GM21447 (cell line): ENCODE measurements around the gene HBA2.
"Not testable (repeated sequence)": the region's sequence is repeated elsewhere in the genome, so short reads cannot be mapped to it uniquely, and the experiment has no call there.

ENCODE experiments used
- ATAC-seq: cut with Tn5 transposase; IDR thresholded peaks from one replicate; pipeline ENCODE4 v1.9.1; 2021; ENCODE audit not compliant: unreplicated experiment

HBA2 gene

DNA sequence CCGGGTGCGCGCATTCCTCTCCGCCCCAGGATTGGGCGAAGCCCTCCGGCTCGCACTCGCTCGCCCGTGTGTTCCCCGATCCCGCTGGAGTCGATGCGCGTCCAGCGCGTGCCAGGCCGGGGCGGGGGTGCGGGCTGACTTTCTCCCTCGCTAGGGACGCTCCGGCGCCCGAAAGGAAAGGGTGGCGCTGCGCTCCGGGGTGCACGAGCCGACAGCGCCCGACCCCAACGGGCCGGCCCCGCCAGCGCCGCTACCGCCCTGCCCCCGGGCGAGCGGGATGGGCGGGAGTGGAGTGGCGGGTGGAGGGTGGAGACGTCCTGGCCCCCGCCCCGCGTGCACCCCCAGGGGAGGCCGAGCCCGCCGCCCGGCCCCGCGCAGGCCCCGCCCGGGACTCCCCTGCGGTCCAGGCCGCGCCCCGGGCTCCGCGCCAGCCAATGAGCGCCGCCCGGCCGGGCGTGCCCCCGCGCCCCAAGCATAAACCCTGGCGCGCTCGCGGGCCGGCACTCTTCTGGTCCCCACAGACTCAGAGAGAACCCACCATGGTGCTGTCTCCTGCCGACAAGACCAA lies at the start of gene HBA2:
Gene HBA2, plus strand, starts transcription at position 503 of the 568 bp plus-strand sequence. Its CDS starts 37 bp downstream, at position 540.
- ATAC-seq = not testable (repeated sequence)

DNA sequence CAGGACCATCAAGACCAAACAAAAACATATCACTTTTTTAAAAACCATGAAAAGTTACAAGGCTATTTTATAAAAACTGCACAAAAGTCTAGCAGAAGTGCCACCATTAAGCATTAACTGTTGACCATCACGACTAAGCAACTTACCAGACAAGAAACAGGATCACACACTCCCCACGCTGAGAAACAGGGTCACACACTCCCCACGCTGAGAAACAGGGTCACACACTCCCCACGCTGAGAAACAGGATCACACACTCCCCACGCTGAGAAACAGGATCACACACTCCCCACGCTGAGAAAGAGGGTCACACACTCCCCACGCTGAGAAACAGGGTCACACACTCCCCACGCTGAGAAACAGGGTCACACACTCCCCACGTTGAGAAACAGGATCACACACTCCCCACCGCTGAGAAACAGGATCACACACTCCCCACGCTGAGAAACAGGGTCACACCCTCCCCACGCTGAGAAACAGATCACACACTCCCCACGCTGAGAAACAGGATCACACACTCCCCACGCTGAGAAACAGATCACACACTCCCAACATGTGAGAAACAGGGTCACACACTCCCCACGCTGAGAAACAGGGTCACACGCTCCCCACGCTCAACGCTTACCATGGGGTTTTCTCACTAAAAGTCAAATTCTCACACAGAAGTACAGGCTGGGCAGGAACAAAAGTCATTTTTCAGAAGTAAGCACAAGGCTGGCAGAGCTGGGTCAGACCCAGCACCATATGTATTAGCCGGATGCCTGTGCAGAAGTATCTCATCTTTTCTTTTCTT lies 48.9 kb upstream of the HBA2 start:
- ATAC-seq = not testable (repeated sequence)

DNA sequence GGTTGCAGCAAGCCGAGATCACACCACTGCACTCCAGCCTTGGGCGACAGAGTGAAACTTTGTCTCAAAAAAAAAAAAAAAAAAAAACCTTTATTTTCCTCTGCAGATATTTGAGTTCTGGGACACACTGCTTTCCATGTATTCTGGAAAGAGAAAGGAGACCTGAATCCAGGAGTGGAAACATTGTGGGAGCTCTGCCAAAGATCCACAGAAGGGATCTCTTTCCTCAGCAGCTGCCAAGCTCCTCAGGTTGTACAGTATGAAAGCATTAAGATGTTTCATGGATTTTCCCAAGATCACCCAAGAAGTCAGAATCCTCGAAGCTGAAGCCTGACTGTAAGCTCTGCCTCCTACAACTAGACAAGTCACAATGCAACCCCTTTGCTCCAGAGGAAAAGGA lies 47.7 kb upstream of the HBA2 start:
- ATAC-seq = no peak

DNA sequence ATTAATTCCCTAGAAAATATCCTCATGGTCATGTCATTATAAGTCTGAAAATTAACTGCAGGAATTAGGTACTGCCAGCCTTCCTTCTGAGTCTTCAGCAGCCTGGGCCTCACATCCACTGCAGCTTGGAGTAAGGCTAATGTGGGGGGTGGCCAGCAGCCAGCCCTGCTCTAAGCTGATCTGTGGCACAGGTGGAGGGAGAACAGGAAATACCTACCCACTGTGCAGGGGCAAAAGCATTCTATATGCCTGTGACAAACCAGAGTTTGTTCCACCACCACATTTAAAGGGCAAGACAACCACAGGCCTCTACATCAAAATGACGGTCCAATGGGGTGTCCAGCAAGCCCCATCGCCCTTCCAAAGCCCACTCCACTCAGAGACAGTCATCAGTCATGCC lies 43.6 kb upstream of the HBA2 start:
- no peak for ATAC-seq

DNA sequence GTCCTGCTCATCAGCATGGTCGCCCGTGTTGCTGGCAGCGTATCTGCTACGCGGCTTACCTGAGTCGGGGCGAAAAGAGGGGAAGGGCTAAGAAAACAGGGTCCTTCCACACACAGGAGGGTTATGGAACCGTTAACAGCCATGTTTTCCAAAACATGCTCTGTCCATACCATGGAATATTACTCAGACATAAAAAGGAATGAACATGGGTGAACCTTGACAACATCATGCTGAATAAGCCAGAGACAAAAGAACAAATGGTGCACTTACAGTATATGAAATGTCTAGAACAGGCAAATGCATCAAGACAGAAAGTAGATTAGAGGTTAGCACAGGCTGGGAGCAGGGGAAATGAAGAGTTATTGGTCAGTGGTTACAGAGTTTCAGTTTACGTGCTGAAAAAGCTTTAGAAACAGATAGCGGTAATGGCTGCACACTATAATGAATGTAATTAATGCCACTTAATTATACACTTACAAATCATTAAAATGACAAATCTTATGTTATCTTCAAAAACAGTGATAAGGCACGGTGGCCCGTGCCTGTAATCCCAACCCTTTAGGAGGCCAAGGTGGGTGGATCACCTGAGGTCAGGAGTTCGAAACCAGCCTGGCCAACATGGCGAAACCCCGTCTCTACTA lies 42.0 kb upstream of the HBA2 start:
- ATAC-seq = no peak

DNA sequence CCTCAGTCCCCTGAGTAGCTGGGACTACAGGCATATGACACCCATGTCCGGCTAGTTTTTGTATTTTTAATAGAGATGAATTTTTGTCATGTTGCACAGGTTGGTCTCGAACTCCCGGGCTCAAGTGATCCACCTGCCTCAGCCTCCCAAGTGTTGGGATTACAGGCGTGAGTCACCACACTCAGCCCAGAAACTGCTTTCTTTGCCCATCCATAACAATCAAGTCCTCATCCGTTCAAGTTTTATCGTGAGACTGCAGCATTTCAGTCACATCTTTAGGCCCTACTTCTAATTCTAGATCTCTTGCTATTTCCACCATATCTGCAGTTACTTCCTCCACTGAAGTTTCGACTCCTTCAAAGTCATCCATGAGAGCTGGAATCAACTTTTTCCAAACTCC lies 40.6 kb upstream of the HBA2 start:
- no peak for ATAC-seq

DNA sequence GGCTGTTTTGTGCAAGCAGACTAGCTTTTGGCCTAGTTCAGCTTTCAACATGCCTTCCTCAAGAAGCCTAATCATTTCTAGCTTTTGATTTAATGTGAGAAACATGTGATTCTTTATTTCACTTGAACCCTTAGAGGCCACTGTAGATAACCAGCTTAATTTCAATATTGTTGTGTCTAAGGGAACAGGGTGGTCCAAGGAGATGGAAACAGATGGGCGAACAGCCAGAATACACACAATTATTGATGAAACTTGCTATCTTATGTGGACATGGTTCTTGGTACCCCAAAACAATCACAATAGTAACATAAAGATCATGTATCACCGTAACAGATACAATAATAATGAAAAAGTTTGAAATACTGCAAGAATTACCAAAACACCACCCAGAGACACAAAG lies 39.0 kb upstream of the HBA2 start:
- no peak for ATAC-seq

DNA sequence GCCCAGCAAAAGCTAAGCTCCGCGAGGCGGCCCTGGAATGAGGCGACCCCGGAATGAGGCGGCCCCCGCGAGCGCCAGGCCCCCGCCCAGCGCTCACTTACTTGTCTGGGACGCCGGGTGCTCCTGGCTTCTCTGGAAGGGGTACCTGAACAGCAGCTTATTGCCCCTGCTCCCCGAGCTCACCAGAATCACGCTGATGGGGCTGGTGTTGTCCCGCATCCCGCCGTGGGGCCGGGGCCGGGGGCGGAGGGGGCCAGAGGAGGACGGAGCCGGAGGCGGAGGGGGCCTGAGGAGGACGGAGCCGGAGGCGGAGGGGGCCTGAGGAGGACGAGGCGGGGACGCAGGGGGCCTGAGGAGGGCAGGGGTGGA lies 34.6 kb upstream of the HBA2 start:
- no peak for ATAC-seq

DNA sequence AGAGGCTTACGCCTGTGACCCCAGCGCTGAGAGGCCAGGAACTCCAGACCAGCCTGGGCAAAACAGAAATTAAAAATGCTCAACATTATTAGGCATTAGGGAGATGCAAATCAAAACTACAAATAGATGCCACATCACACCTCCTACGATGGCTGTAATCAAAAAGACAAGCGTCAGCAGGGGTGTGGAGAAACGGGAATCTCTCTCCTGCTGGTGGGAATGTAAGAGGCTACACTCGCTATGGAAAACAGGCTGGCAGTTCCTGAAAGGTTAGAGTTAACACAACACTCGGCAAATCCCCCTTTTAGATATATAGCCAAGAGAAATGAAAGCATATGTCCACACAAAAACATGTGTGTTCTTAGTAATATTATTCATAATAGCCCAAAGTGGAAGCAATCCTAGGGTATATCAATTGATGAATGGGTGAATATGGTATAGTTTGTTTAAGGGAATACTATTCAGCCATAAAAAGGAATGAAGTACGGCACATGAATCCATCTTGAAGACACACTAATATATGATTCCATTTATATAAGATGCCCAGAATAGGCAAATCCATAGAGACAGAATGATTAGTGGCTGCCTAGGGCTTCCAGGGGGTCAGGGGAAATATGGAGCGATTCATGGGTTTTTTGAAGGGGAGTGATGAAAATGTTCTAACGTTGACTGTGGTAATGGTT lies 32.4 kb upstream of the HBA2 start:
- no peak for ATAC-seq

DNA sequence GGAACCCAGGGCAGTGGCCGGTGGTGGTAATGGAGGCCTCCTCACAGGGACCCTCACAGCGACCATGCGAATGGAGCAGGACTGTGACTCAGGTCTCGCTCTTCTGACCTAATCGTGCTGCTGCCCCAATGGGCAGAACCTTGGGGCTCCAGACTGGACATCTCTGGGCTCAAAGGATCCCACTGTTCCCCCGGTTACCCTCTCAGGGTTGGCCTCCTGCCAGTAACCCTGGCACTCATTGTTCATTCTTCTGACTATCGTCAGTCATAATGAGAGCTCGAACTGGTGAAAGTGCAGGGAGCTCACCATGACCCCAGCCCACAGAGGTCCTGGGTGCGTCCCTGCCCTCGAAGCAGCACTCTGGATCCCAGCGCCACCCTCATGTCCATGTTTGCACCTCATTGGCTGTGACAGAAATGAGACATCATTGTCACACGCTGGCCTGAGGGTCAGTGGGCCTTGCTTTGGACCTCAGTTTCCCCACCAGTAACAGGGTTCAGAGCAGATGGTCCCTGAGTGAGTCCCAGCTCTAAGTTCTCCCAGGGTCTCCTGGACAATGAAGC lies 30.2 kb upstream of the HBA2 start:
- no peak for ATAC-seq

DNA sequence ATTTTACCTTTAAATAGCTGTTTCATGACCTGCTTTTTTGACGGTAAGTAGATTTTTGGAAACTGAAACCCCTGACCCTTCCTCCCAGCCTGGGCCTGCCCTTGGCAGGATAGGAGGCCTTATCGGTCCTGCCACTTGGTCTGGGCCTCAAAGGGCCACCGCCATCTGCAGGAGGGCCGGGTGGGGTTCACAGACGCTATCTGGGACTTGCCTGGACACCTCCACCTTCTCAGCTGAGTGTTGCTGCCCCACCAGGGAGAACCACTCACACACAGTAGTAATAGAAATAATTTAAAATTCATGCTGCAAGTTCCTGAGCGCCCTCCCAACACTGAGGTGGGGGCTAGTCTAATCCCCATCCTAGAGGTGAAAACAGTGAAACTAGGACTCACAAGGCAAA lies 29.6 kb upstream of the HBA2 start:
- no peak for ATAC-seq

DNA sequence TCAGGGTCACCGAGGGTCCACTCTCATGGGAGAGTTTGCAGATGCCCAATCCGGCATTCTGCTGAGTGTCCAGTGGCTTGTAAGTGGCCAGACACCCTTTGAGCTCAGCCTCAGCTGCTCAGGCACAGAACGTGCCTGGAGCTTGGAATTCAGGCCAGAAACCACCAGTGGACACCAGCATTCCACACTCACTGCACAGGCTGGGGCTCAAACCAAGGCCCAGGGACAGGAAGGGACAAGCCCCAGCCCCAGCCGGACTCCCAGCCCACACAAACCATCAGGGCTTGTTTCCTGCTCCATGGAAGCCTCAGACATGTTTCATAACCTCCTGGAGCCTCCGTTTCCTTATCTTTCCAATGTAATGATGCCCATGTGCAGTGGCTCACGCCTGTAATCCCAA lies 29.2 kb upstream of the HBA2 start:
- ATAC-seq = no peak

DNA sequence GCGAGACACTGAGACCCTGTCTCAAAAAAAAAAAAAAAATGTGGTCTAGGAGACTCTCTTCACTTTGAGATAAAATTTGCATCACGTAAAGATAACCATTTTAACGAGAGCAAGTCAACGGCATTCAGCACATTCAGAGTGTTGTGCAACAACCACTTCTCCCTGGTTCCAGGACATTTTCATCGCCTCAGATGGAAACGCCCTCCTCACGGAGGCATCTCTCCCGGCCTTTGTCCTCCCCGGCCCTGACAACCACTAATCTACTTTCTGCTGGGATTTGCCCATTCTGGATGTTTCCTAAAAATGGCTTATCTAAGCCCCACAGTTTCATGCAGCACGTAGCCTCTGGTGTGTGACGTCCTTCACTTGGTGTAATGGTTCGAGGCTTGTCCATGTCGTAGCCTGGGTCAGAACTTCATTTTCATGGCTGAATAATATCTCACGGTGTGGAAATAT lies 27.9 kb upstream of the HBA2 start:
- ATAC-seq = no peak

DNA sequence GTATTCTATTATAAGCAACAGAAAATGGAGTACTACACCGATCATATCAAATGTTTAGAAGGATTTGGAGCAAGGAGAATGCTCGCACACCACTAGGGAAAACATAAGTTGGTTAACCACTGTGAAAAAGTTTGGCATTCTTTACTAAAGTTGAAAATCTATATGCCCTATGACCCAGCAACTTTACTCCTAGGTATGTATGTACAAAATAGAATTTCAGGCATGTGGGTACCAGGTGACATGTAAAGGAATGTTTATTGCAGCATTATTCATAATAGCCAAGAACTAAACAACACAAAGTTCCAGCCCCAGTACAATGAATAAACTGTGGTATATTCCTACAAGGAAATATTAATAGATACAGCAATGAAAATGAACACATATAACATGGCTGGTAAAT lies 26.0 kb upstream of the HBA2 start:
- ATAC-seq = no peak

DNA sequence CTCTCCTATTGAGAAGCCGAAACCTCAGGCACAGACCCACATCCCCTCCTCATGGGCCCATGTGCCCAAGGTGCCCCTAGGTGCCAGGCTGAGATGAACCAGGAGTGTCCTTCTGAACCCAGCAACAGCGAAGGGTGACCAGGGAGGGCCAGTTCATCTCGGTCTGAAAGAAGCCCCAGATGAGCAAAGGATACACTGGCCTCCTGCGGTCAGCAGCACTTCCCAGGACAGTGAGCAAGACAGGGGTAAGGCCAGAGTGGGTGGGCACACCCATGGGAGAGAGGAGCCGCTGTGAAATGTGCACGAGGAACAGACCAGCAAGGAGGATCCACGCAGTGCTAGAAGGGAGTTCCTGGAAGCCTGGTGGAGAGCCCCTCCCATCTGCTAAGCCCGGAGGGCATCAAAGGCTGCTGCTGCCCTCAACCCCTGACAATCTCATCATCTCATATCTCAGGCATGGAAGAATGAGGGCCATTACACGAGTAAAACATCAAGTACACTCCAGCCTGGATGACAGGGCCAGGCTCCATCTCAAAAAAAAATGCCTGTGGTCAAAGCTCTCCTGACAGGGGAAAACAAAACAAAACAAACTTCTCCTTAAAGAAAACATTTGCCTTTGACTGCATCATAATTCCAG lies 23.5 kb upstream of the HBA2 start:
- ATAC-seq = no peak

DNA sequence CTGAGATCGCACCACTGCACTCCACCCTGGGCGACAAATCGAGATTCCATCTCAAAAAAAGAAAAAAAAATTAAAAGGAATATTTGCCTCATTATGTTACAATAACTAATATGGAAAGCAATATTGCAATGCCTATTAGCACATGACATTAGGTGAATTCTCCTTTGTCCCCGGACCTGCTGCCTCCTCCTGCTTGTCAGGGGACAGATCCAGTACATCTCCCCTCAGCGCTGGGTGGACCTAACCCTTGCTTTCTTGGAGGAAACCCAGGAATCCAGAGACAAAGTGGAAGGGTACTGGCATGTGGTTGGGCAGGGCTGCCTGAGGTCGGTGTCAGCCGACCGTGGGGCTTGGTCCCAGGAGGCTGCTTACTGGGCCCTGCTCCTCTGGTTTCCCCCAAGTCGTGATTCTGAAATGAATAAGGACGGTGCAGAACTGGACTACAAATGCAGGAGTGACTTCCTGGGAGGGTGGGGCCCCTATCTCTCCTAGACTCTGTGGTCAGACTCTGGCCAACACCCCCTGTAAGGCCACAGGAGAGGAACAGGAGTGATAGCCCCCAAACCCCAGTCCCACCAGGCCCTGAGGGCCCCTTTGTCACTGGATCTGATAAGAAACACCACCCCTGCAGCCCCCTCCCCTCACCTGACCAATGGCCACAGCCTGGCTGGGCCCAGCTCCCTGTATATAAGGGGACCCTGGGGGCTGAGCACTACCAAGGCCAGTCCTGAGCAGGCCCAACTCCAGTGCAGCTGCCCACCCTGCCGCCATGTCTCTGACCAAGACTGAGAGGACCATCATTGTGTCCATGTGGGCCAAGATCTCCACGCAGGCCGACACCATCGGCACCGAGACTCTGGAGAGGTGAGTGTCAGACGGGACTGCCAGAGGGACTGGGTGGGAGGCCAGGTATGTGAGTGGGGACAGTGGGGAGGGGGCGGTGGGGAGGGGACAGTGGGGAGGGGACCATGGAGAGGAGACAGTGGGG lies 20.2 kb upstream of the HBA2 start, which contains the start of gene HBZ:
Gene HBZ, plus strand, starts transcription at position 504 of the 988 bp plus-strand sequence. Its CDS starts 266 bp downstream, at position 770.
- ATAC-seq = no peak

DNA sequence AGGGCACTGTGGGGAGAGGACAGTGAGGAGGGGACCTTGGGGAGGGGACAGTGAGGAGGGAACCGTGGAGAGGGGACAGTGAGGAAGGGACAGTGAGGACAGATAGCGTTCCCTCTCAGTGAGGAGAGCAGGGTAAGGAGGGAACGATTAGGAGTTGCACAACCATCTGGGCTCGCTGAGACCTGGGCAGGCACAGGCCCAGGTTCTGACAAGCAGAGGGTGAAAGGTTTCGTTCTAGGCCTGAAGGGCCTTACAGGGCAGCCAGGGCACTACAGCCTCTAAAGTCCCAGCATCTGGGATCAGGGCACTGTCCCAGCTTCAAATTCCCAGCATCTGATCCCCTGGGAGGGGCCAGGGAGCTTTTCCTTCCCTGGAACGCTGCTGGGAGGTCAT lies 19.6 kb upstream of the HBA2 start:
- not testable (repeated sequence) for ATAC-seq

DNA sequence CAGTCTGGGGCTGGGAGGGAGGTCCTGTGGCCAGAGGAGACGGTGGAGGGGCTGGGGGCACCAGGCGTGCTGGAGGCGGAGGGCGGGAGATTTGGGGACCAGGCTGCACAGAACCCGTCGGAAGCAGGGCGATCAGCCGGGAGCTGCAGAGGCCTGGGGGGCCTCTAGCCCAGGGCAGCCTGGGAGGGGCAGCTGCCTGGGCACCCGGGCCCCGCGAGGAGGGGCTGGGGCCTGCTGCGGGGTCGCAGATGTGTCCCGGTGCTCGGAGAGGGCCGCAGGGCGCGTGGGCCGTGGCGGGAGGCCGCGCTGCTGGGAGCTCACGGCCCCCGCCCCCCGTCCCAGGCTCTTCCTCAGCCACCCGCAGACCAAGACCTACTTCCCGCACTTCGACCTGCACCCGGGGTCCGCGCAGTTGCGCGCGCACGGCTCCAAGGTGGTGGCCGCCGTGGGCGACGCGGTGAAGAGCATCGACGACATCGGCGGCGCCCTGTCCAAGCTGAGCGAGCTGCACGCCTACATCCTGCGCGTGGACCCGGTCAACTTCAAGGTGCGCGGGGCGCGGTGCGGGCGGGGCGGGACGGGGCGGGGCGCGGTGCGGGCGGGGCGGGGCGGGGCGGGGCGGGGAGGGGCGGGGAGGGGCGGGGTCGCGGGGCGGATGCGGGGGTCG lies 19.0 kb upstream of the HBA2 start:
- not testable (repeated sequence) for ATAC-seq
